SIG-M5 treated with dmso at 0.1 percent for 504 hours (cell line): Measurements from ENCODE around the gene UBE2O.
A peak's percentile ranks its signal among the peaks of the same experiment; 100 is the strongest.

Experiments used
- DNase-seq: peaks from one replicate; lab custom pipeline; 2025; ENCODE audit not compliant: unreplicated experiment; lab: John Stamatoyannopoulos, UW

Gene UBE2O

DNA sequence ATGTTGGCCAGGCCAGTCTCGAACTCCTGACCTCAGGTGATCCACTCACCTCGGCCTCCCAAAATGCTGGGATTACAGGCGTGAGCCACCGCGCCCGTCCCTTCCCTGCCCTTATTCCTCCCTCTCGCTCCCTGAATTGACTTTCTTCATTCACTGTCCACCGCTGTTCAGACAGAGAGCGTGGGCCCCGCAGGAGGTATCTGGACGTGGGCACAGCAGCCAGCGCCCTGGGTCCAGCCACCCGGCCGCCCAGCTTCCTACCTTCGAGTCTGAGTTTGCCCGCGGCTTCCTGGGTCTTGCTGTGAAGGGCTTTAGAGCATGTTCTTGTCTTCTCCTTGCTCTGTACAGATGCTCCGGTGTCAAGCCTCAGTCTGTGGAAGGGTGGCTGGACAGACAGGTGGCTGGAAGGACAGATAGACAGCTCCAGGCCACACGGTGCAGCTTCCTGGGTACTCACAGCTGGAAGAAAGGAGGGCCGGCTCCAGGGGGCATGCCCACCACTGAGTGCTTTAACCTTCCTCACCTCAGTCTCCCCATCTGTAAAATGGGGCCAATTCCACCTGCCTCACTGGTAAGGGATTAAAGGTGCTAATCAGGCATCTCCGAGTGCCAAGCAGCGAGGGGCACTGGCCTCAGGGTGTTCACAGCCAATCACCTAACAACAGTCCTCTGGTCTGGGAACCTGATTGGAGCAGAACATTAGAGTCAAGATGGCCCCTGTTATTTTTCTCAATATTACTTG lies 34.7 kb upstream of the UBE2O start:
- no peak for DNase-seq

DNA sequence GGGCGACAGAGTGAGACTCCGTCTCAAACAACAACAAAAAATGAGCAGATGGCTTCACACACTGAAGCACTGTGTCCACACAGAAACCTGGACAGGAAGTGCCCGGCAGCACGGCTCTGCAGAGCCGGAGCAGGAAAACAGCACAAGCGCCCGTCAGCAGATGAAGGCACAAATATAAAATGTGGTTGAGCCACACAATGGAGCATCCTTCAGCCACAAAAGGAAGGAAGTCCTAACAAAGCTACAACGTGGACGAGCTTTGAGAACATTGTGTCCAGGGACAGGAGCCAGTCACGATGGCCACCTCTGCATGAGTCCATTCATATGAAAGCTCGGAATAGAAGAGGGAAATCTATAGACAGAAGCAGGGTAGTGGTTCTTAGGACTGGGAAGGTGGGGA lies 32.6 kb upstream of the UBE2O start:
- no peak for DNase-seq

DNA sequence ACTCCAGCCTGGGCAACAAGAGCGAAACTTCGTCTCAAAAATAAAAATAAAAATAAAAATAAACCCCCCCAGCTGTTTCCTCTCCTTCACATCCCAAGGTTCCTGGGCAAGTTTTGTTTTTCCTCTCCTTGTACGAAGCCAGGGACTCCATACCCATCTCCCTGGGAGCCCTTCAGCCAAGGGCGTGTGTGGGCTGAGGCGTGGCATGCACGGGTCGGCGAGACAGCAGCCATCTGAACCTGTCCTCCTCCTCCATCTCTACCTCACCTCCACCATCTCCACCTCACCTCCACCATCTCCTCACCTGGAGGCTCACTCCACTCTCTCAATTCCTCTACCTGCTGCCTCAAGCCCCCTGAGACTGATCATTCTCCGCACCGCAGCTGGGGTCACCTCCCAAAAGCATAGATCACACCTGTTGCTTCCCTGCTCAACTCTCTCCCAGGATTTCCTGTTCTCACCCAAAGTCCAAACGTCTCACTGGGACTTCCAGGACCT lies 31.3 kb upstream of the UBE2O start:
- DNase-seq = no peak

DNA sequence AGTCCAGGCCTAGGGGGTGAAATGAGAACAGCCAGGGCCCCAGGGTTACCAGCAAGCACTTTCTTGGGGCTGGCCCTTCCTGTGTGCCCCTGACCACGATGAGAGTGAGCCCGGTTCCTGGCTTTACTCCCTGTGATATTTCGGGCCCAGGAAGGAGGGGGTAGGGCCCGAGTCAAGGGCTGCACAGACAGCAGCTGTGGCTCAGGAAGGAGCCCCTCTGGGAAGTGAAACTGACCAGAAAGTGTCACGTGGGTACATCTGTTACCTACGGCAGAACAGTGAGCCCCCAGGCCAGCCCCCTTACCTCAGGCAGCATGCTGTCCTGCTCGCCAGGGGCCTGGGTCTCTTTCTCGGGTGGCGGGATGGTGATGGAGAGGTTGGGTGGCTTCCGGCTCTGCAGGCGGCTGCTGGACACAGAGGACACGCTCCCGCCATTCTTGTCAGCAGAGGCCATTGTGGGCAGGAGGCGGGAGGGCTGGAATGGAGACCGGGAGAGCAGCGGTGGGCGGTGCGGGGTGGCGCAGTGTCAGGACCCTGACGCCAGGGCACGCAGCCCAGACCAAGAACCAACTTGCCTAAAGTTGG lies 28.2 kb upstream of the UBE2O start:
- DNase-seq = peak; percentile 72

DNA sequence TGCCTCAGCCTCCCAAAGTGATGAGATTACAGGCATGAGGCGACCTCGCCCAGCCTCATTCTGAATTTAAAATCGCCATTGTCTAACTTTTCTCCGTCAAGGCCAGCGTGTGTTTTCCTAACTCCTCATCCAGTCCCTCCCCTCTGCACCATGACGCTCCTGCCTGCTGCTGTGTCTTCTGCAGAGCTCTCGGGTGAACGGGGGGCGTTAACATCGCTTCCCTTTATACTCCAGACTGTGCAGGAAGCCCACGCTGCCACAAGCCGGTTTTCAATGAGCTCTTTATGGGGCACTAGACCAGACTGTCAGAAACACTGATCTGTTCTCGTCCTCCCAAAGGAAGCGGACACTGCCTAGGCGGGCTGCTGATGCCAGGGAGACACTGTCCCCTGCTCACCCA lies 27.7 kb upstream of the UBE2O start:
- DNase-seq = peak; percentile 71

DNA sequence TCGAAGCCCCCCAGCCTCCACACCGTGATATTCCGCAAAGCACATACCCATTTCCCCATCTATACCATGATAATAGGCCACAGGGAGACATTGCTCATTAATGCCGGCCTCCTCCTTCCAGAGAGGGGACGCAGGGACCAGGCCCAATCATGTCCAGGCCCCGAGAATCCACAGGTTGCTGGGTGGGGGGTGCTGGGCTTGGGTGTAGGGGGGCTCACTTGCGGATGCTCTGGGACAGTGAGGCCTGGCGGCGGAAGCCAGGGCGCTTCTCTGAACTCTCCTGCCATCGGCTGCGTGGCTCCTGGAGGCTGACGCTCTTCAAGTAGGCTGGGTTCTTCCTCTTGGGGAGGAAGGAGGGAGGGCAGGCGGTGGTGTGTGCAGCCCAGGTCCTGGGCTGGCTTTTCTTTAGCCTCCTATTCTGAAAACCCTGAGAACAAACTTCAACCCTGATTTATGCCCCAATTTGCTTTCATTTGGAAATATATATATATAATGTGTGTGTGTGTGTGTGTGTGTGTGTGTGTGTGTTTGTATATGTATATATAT lies 26.6 kb upstream of the UBE2O start:
- DNase-seq = no peak

DNA sequence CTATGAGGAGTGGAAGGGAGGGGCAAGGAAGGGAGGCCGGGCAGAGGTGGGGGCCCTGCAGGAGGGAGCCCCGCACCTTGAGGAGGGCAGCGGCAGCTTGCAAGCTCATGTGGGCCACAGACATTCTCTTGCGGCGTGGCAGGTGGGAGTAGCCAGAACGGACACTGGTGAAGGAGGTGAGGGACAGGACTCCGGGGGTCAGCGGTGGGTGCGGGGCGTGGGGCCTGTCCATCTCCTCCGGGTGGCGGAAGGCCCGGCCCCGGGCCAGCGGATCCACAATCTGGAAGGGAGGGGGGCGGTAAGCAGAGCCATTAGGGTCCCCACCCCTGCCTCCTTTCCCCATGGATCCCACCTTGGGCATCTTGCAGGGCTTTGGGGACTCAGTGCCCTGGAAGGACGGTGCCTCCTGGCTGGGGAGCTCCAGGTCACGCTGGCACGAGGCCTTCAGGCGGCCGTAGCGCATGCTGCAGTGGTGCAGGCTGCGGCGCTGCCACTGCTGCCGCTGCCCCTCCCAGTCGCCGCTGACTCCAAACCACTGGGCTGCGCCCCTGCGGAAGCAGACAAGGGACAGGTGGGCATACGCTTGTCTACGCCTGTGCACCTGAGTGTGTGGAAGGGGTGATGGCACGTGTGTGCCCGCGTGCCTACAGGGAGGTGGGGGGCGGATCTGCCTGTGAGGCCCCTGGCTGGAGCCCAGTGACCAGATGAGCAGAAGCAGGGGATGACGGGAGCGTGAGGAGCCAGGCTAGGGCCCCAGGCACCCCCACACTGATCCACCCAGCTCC lies 26.0 kb upstream of the UBE2O start:
- DNase-seq = no peak

DNA sequence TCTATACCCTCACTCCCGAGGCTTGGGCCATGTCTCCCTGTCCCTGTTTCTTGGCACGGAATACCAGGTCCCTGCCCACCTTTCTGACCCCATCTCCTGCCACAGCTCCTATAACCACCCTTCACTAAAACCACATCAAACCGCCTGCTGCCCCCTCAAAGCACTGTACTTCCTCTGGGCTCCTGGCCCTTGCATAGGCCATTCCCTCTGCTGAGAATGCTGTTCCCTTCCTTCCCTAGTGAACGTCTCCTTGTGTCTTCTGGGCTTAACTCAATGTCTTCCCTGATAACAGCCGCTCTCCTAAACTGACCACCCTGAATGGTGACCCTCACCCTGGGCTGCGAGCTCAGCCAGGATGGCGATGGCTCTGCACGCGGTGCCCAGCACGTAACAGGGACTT lies 25.1 kb upstream of the UBE2O start:
- DNase-seq = no peak

DNA sequence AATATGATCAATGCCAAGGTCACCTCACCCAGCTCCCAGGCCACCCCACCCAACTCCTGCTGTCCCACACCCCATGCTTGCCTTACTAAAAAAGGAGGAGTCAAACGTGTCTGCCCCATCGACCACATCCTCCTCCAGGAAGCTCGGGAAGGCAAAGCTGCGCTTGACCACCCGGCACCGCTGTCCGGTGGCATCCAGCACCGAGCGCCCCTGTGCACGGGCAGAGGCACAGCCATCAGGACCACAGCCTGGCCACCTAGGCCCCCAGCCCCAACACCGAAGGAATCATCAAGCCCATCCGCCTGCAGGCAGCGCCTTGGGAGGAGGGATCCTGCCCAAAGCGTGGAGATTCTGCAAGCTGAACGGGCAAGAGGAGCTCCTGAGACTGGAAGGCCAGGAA lies 24.6 kb upstream of the UBE2O start:
- DNase-seq = no peak

DNA sequence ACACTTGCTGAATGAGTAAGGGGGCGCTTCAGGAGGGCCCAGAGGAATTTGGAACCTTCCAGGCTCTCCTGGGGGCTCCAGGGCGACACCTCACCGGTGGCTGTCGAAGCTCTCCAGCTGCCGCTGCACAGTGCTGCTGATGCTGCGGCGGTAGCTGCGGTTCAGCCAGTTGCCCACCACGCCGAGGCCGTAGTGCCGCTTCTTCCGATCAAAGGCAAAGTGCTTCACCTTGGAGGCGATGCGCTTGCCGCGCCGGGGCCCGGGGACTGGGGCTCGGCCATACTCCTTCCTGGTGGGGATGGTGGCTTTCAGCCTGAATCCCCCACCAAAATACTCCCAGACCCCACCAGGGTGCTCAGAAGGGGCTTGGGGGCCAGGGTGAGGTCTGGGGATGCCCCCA lies 23.8 kb upstream of the UBE2O start:
- no peak for DNase-seq

DNA sequence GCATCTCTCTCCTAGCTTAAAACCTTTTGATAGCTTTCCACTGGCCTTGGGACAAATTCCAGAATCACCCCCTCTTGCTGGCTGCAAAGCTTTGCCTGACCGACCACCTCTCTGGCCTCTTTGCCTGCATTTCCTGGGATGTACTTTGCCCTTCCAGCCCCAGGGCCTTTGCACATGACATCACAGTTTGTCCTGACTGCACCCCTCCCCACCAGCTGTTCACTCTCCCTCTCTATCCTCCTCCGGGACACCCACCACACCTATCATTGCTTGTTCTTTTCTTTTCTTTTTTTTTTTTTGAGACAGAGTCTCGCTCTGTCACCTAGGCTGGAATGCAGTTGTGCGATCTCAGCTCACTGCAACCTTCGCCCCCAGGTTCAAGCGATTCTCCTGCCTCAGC lies 22.4 kb upstream of the UBE2O start:
- DNase-seq = no peak

DNA sequence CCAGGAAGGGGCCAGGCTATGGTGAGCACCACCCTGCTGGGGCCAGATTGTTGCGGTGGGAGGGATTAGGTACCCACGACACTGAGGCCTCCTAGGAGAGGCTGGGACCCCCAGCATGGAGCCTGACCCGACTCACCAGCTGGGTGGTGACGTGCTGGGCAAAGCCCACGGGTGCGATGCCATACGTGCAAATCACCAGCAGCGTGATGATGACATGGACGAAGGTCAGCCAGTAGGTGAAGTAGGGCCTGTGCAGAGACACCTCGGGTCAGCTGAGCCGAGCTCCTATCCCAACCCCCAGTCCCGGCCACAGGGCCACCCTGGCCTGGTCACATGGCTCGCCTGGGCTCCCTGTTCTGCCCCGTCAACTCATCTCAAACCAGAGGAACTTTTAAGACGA lies 21.9 kb upstream of the UBE2O start:
- no peak for DNase-seq

DNA sequence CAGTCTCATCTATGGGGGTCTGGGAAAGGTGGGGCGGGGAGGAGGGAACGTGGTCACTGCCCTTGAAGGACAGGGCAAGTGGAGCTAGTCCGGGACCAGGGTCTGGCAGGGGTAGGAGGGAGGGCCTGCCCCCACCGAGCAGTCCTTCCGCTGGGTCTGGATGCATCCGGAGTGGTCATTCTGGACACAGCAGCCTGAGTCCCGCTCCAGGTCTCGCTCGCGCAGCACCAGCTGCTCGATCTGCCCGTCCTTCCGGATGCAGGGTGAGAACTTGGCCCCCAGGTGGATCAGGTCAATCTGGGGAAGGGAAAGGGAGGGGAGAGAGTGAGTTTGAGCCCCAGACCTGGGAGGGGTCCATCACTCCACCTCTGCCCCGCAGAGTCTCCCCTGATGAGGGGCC lies 21.3 kb upstream of the UBE2O start:
- no peak for DNase-seq

DNA sequence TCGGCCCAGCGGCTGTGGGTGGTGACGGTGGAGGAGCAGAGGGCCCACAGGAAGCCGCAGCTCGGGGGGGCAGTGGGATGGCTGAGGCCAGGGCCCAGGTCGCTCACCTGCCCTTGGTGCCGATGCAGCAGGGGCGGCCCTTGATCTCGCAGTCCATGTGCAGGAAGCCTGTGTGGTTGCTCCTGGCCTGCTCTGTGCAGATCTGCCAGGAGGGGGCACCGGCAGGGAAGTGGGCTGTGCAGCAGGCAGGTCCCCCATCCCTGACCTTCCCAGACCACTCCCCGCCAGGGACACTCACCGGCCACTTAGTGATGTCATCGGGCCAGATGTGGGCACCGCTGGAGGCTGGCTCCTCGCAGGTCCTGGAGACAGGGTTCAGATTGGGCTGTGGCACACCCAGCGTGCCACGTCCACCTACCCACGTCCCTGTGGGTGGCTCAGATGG lies 20.6 kb upstream of the UBE2O start:
- DNase-seq = no peak

DNA sequence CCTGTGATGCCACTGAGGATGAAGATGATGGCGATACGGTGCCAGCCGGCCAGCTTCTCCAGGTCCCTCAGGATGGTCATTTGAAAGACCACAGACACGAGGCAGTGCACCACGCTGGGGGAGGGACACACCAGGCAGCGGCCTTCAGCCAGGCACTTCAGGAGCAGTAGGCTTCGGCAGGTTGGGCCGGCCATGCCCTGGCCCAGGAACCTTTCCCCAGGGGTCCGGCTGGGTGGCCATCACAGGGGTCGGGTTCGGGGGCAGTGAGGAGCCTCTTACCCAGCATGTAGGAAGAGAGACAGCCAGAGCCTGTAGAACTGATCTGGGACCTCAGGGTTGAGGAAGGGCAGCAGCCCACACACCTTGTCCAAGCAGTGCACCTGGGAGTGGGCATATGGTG lies 19.8 kb upstream of the UBE2O start:
- no peak for DNase-seq

DNA sequence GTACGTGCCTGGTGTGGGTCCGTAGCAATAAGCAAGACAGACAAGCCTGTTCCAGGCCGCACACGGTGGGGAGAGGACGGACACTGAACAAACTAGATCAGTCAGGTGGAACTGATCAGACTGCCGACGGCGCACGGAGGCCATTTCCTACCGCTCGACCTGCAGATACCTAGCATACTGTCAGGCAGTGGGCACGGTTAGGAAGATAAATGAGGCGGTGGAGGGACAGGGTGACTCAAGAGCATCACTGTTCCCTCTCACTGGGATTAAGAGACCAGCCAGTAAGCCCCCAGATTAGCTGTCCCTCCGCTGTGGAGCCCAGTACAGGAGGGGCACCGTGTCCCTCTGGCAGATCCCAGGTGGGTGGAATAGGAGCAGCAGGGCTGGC lies 19.3 kb upstream of the UBE2O start:
- no peak for DNase-seq

DNA sequence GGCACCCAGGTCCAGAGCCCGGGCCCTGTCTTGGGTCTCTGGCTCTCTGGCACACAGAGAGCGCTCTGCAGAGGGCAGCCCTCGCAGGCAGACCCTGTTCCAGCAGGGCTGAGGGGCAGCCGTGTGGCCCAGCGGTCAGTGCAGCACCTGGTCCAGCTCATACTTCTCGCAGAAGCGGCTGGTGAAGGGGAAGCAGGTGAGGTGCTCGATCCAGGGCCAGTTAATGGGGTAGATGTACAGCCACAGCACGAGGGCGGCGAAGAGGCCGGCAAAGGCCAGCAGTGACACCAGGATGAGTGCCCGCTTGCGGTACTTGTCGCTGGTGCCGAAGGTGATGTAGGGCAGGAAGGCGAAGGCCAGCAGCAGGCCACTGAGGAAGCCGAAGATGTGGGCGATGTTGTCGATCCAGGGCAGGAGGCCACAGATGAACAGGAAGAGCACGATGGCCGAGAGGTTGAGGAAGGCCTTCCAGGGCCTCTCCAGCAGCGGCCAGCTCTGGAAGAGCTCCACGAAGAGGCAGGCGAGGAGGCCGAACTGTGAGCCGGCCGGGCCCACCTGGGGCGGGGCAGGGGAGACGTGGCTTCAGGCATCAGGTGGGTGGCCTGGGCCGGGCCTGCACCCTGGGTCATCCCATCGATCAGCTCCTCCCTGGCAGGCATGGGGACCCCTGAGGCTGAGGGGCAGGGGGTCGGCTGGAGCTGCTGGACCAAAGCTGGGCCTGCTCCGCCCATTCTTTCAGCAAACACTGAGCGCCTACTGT lies 18.7 kb upstream of the UBE2O start:
- DNase-seq = no peak

DNA sequence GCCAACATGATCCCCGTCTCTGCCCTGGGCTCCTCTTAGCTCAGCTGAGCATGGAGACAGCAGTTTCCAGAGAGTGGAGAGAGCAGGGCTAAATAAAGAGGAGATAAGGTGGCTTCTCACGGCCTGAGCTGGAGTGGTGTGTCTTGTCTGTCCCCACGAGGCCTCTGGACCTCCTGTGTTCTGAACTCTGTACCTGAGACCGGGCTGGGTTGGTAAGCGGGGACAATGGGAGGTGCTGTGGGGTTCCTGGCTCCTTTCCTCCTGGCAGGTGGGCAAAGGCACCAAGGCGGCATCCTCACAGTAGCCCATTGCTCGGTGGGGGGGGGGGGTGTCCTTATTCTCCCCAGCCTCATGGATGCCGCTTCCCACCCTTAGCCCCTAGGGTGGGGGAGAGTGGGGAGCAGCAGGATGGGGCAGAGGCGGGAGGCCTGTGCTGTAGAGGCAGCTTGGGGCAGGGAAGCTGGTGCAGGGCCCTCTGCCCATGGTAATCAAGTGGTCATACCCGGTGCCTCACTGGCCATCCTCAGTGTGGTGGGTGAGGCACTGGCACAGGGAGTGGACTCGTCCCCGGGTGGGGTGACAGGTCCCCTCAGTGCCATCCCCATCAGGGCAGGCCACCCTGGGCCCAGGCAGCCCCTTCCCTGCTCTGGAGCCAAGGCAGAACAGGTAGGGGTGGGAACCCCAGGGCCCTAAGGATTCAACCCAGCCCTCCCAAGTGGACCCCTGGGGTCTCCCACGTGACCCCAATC lies 17.2 kb upstream of the UBE2O start:
- DNase-seq = no peak

DNA sequence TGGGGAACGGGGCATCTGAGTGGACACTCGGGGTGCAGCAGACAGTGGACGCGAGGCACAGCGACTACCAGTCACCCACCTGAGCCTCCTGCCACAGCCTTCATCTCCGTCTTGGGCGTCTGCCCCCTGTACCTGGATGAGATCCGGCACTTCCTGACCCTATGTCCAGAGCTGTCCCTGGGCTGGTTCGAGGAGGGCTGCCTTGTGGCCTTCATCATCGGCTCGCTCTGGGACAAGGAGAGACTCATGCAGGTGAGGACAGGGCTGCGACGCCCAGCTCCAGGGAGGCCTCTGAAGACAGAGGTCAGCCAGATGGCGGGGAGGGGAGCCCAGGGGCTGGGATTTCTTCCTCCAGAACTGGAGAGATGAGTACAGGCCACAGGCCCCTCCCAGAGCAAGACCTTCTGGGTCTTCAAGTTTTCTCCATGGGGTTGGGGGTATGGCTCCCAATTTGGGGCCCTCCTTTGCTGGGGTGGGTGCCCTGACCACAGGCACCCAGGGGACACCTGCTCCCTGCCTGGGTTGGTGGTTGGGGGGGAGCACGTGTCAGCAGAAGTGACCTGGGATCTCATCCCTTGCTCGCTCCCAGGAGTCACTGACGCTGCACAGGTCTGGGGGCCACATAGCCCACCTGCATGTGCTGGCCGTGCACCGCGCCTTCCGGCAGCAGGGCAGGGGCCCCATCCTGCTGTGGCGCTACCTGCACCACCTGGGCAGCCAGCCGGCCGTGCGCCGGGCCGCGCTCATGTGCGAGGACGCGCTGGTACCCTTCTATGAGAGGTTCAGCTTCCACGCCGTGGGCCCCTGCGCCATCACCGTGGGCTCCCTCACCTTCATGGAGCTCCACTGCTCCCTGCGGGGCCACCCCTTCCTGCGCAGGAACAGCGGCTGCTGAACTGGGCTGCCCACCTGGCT lies 16.4 kb upstream of the UBE2O start:
- no peak for DNase-seq
